NCI-H1930 (cell line): ENCODE results near the gene UBR4.
"Not testable (repeated sequence)": the region's sequence is repeated elsewhere in the genome, so short reads cannot be mapped to it uniquely, and the experiment has no call there.

Experiments
- DNase-seq, 2 experiments: peaks; one replicate each; lab custom pipeline; 2025; lab: John Stamatoyannopoulos, UW

The UBR4 gene

DNA sequence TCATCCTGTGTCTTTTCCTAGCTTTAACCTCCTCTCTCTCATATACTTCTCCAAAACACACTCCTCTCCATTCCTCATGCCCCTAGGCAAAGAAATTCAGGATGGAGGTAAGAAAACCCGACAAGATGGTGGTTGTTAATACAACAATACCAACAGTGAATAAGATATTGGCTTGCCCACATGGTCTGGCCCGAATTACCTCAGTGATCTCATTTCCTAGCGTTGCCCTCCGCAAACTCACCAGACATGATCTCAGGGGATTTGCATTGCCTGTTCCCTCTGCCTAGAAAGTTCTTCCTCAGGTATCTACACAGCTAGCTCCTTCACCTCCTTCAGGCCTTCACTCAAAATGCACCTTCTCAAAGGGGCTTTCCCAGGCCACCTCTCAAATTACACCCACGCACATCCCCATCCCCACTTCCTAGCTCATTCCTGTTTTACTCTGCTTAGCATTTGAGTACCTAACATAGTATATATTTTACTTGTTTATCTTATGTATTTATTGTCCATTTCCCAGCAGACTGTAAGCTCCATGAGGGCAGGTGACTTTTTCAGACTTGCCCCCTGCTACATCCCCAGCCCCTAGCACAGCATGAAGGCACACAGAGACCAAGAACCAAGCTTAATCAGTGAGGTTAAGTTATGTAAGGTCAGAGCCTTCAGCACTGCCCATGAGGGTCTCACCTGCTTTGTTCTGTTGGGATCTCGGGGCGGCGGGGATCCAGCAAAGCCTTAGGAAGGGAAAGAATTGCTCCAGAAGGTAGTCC lies 10.2 kb upstream of the UBR4 start:
- DNase-seq = no peak

DNA sequence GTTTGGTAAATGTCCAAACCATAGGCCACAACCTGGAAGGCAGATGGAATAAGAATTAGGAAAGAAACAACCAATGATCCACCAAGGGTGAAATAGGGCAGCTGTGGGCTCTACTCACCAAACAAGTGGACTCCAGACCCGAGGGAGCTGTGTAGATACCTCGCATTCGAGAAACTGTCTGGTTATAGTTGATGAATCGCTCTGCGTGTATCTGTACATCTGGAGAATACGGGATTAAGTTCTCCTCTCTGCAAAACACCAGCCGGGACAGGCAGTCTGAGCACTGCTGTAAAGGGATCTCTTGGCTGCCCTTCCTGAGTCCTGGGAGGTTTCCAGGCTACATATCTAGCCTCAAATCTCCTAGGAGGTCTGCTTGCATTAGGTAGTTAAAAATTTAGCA lies 9.4 kb upstream of the UBR4 start:
- DNase-seq = no peak

DNA sequence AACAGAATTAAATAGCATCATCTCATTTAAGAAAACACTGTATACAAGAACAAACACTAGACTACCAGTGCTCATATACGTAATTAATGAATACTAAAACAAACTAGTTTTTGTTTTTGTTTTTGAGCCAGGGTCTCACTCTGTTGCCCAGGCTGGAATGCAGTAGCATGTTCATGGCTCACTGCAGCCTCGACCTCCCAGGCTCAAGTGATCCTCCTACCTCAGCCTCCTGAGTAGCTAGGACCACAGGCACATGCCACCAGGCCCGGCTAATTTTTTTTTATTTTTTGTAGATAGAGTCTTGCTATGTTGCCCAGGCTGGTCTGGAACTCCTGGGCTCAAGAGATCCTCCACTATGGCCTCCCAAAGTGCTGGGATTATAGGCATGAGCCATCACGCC lies 6.5 kb upstream of the UBR4 start:
- not testable (repeated sequence) for DNase-seq

DNA sequence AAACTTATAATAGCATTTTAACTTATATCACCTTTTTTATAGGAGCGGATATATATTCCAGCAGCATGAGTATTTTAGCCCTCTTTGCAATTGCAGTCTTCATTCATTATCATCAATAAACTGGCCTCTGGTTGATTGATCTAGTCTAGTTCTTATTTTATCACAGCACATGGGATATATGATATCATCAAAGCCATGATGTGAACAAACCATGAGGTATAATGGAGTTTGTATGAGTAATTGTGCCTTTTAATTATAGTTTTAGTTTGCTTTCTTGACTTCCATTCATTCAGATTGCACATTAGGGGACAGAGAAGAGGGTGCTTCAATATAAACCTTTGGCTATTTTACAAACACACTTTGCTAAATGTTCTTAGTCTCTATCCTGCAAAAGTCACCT lies 3.5 kb upstream of the UBR4 start:
- no peak for DNase-seq

GRCh38 chr1:19212167-19212566 lies 2.1 kb upstream of the UBR4 start:
- DNase-seq = no peak

GRCh38 chr1:19210772-19211549 lies 895 bp upstream of the UBR4 start:
- DNase-seq = no peak

DNA sequence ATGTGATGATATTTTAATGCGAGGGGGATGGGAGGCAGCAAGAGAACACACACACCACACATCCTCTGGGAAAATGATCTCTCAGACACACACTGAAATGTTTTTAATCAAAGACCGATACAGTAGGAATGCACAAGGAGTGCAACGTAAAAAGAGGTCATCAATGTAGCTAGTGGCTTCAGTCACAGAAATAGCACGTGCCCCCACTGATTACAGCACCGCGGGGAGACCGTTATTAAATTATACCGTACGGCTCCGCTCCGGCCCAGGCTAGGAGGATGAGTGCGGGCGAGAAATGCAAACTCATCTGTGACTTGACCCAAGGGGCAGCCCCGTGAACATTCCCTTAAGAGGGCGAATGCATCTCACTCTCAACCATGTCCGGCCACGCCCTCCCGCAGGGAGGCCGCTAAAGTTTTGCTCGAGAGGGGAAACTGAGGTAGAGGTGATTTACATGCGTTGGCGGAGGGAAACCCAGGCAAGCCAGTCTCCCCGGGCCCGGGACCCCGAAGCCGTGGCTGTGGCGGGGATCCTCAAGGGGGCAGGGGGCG lies 552 bp downstream of the UBR4 start:
- no peak for DNase-seq

DNA sequence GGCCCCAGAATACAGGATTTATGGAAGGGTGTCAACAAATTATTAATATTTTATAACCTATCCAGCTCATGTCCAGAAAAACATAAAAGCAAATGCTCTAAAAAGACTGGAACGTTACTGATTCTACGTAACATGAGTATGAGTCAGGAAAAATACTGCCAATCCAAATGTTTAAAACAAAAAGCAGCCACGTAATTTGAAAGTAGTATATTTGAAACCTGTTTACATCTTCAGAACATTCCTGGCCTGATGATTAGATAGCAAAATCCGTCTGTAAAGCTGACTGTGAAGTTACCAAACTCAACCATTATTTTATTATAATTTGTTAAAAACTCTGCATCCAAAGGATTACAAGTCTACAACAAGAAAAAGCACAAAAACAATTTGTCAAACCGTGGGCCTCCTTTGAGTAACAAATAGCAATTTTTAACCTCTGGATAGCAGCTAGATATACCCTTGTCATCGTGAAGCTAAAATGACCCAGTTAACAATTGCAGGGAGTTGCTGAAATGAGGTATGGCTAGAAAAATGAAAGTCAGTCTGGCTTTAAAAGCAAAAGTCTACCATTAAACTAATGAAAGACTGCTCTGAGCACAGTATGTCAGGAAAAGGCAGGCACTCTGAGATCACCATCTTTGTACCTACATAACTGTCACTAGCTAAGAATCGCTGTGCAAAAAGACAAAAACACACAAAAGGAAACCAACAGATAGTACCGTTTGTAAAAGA lies 1.2 kb downstream of the UBR4 start:
- DNase-seq = no peak

DNA sequence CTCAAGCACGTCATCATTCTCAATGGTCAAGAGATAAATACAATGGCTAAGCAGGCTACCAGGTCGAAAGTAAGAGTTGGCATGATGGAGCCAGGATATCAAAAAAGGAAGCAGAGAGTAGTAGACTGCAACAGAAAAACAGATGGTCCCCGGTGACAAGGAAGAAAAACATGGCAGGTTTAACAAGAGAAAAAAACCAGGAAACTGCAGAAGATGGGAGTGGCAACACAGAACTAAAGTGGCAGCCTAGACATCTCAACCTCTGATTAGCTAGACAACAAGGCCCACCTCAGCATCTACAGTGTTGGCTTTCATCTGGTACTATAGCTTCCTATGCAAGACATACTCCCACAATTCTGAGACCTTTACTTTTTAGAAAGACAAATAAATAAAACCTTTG lies 3.1 kb downstream of the UBR4 start:
- DNase-seq = no peak

GRCh38 chr1:19205845-19206244 lies 4.2 kb downstream of the UBR4 start:
- DNase-seq = no peak

DNA sequence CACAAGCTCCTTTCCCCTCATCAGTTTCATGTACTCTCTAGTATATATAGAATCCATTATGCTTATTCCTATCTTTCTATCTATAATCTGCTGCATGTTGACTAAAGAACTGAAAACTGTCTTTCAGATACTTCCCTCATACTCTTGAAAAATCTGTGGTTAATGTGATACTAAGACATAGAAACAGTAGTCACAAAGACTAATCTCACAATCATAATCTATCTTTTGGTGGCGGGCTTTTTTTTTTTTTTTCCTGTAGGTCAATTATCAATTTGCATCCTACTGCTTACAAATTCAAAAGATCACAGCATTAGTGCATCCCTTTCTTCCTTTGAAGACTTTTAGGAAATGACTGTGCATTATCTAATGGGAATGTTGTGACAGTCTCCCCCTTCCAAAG lies 4.7 kb downstream of the UBR4 start:
- DNase-seq = no peak

GRCh38 chr1:19204446-19205266 lies 5.4 kb downstream of the UBR4 start:
- no peak for DNase-seq

GRCh38 chr1:19203440-19203839 lies 6.6 kb downstream of the UBR4 start:
- no peak for DNase-seq

- no peak for DNase-seq
Measured at GRCh38 chr1:19202396-19202795, 7.7 kb downstream of the UBR4 start.

GRCh38 chr1:19199969-19200604 lies 10.0 kb downstream of the UBR4 start:
- no peak for DNase-seq

- no peak for DNase-seq
Measured at GRCh38 chr1:19199329-19199968, 10.6 kb downstream of the UBR4 start.

DNA sequence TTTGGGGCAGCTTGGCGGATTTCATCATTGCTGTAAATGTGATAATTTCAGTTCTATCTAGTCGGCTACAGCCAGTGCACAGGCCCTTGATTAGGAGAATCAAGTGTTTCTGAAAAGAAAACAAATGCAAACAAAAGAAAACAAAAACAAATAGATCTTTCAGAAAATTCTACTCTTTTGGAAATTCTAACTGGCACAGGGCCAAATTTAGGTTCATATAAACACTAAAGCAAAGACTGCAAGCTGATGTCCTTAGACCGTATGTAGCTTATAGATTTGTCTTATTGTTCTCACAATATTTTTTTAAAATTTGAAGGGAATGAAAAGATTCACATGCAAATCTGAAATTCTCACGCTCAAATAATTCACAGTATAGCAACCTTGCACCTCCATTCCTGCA lies 11.2 kb downstream of the UBR4 start:
- no peak for DNase-seq

DNA sequence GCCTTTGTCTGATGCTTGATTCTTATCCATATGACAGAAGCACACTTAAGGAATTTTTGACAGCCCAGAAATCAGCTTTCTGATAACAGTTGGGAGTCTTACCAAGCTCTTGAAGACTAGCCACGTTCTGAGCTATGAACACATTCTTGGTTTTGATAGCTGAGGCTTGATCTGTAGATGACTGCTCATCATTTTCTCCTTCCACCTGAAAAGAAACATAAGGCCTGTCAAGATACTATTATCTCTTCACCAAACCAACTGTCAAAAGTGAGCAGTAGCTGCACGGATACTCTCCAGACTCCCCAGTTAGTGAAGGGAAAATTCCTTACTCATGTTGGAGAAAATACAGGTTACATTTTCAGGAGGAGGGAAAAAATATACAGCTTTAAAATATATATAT lies 12.2 kb downstream of the UBR4 start:
- no peak for DNase-seq

DNA sequence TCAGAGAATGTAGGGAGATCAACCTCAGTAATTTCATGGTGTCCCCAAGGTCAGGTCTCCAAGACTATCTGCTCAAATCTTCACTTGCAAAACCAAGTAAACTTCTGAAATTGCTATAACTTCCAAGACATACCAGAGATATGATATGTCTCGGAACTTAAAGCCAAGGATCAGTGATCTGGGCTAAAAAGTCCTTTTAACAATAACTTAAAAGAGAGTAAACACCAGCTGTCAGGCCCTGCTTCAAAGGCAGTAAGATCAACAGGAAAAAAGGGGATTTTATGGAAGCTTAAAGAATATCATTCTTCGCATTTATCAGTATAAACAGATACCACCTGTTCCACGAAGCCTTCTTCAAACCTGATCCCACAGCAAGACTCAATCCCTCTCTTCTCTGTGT lies 13.7 kb downstream of the UBR4 start:
- no peak for DNase-seq

DNA sequence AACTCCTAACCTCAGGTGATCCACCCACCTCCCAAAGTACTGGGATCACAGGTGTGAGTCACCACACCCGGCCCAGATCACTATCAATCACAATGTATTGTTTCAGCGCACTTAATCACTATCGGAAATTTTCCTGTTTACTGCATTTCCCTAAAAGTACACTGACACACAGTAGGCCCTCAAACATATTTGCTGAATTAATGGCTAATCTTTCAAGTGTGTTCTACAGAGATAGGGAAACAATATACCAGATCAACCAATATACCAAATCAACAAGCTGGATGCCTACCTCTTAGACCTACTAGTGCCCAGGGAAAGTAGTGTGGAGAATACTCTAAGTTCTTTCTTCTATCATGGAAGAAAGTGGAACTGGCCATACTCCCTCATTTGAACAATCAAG lies 17.1 kb downstream of the UBR4 start:
- no peak for DNase-seq

GRCh38 chr1:19191811-19192210 lies 18.3 kb downstream of the UBR4 start:
- no peak for DNase-seq
